Prostate gland (tissue), 2 donors: ENCODE results near the gene AMACR. TPM values are rescaled to one million over a fixed set of nuclear protein-coding genes. Genes with fewer than 3 reads are reported as not detected.
"Not testable (repeated sequence)": the region's sequence is repeated elsewhere in the genome, so short reads cannot be mapped to it uniquely, and the experiment has no call there.

Experiments
- DNase-seq: peaks from one replicate; pipeline ENCODE4 v3.0.0-alpha.2; 2019; ENCODE audit warnings: low spot score
- H3K27ac ChIP-seq, 2 donors: fragments of 200-600 bp; sonication (generic); 2 replicates each; pipeline ENCODE4 v1.5.1; 2017 to 2019
- H3K27me3 ChIP-seq: fragments of 200-600 bp; sonication (generic); replicated peaks from 2 replicates; pipeline ENCODE4 v1.5.1; 2019; ENCODE audit not compliant: insufficient read depth
- H3K36me3 ChIP-seq, 2 donors: fragments of 200-600 bp; sonication (generic); 1 replicate in 1 of 2; 2 replicates in 1 of 2; pipeline versions ENCODE4 v1.5.1 to v1.8.1; 2017 to 2019
- H3K4me1 ChIP-seq: fragments of 200-600 bp; sonication (generic); replicated peaks from 2 replicates; pipeline ENCODE4 v1.5.1; 2019
- H3K4me3 ChIP-seq, 2 donors: fragments of 200-600 bp; sonication (generic); 2 replicates each; pipeline ENCODE4 v1.5.1; 2017 to 2019
- H3K9me3 ChIP-seq: fragments of 200-600 bp; sonication (generic); 2 replicates; pipeline ENCODE4 v1.5.1; 2017
- POLR2A ChIP-seq: fragments of 450-650 bp; IDR thresholded peaks from one replicate; pipeline ENCODE4 v1.6.1; 2016; ENCODE audit warnings: antibody characterized with exemption, mild to moderate bottlenecking
- POLR2AphosphoS5 ChIP-seq: sonication (generic); formaldehyde crosslinking; IDR thresholded peaks from one replicate; pipeline ENCODE4 v1.6.1; 2017; ENCODE audit warnings: antibody characterized with exemption
- WGBS: methylation state at CpG from one replicate; pipeline ENCODE4 v1.1.5; 2018; 5-methylcytosine and 5-hydroxymethylcytosine counted together
- intact Hi-C: fragments of 100-400 bp; cut with DNase I; formaldehyde crosslinking; loops from one replicate; pipeline ENCODE4 v1.14.2; 2022
- total RNA-seq, 2 donors: library from RNA; depleted of rRNA; stranded (reverse); fragments of >200 nt; gene quantifications; one replicate each; pipeline ENCODE4 v1.1.0, GENCODE V29; 2016
- TF ChIP-seq, protein P1 (sequence below), 4 experiments: fragments of 200-600 bp in 2 of 4; fragments of 450-650 bp in 2 of 4; sonication (generic) in 2 of 4; IDR thresholded peaks; 1 replicate in 3 of 4; 2 replicates in 1 of 4; pipeline ENCODE4 v1.5.1; 2016 to 2019; ENCODE audit warnings: antibody characterized with exemption in 4 of 4, mild to moderate bottlenecking in 2 of 4, moderate library complexity in 2 of 4

Gene AMACR
- total RNA-seq, 2 donors from 2014 or later: 14.8 to 21.8 TPM

DNA sequence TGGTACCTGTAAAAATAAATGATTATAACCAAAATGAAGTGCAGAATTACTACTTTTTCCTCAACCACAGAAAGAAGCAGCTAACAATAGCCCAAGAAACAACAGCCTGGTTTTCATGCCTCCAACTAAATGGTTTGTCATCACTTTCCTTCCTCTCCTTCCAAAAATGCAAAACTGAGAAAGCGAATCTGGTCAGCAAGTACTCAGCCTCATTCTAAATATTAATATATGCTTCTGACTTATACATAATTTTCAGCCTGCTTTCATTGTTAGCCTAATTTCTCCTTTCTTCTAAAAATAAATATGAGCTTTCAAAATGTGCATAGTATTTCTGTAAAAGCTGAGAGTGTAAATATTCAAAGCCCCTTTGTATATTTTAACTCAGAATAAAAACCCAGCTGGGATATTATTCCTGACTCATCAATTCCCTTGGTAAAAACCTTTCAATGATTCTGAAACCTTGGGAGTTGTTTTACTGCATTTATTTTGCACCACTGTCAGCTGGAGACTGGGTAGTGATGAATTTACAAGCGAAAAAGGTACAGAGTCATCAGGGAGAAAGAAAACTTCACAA is 50.2 kb downstream of the AMACR start:
- TF ChIP-seq, protein P1, sequence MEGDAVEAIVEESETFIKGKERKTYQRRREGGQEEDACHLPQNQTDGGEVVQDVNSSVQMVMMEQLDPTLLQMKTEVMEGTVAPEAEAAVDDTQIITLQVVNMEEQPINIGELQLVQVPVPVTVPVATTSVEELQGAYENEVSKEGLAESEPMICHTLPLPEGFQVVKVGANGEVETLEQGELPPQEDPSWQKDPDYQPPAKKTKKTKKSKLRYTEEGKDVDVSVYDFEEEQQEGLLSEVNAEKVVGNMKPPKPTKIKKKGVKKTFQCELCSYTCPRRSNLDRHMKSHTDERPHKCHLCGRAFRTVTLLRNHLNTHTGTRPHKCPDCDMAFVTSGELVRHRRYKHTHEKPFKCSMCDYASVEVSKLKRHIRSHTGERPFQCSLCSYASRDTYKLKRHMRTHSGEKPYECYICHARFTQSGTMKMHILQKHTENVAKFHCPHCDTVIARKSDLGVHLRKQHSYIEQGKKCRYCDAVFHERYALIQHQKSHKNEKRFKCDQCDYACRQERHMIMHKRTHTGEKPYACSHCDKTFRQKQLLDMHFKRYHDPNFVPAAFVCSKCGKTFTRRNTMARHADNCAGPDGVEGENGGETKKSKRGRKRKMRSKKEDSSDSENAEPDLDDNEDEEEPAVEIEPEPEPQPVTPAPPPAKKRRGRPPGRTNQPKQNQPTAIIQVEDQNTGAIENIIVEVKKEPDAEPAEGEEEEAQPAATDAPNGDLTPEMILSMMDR (IDR thresholded peaks at IDR 0.05): no peak
- TF ChIP-seq POLR2A: no peak
- TF ChIP-seq POLR2AphosphoS5: no peak

DNA sequence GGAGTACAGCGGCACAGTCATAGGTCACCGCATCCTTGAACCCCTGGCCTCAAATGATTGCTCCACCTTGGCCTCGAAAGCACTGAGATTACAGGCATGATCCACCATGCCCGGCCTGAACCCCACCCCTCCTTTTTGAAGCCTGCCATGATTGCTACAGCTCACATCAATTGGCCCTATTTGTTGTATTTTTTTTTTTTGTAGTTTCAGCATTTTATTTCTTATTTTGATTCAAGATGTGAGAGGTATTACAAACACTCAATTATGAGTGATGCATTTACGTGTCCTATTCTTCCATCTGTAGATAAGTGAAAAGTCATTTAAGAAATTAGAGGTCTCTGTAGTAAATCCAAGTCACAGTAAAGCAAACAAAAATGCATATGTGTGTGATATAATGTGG is 55.7 kb downstream of the AMACR start:
- H3K9me3 ChIP-seq, DNase-seq, intact Hi-C loops, H3K4me3 ChIP-seq, H3K36me3 ChIP-seq, H3K4me1 ChIP-seq, H3K27ac ChIP-seq, H3K27me3 ChIP-seq: not testable (repeated sequence)
- WGBS: 76% methylated on average over 5 of the region's 5 CpGs

More for the DNA sequence above, 50.2 kb downstream of the AMACR start:
- intact Hi-C loops: no loop called here
- WGBS: 56% methylated on average over 2 of the region's 2 CpGs
- no peaks in the 10 kb centered on the region for H3K27me3 ChIP-seq
- H3K4me1 ChIP-seq: no peaks in the 10 kb centered on the region
- H3K4me3 ChIP-seq: no peak overlapping the region
- no peak overlapping the region for H3K27ac ChIP-seq
- no peaks in the 10 kb centered on the region for H3K36me3 ChIP-seq
- no peaks in the 10 kb centered on the region for H3K9me3 ChIP-seq
- no peak for DNase-seq

DNA sequence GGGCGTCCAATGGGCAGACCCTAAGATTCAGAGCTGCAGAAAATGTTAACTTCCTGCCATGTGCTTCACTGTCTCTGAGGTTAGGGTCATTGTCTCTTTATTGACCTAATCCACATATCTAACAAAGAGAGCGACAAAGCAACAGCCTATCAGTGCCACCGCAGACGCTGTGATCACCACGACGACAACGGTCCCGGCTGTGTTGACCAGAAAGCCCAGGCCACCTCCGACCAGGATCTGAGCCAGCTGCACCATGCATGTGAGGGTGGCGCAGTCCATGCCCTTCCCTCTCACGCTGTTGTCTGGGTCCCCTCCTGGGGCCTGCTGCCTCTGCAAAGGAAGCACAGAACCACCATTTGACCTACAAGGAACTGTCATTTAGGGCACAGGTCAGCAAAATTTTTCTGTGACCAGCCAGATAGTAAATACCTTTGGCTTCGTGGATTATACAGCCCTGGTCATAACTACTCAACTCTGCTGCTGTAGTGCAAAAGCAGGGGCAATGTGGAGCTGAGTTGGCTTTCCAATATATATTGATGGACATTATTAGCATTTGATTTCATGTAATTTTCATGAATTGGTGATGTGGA is 63.2 kb downstream of the AMACR start:
- Histone ChIP-seq H3K4me1 (no peaks in the 10 kb centered on the region), H3K27me3 (no peaks in the 10 kb centered on the region), H3K36me3 (no peaks in the 10 kb centered on the region), H3K27ac (no peak overlapping the region), H3K9me3 (no peaks in the 10 kb centered on the region), H3K4me3 (no peak overlapping the region)
- DNase-seq: no peak
- intact Hi-C loops: no loop called here
- WGBS: 57% methylated on average over 12 of the region's 12 CpGs
- TF ChIP-seq, protein P1 (IDR thresholded peaks at IDR 0.05): no peak
- TF ChIP-seq POLR2AphosphoS5: no peak
- no peak for TF ChIP-seq POLR2A

DNA sequence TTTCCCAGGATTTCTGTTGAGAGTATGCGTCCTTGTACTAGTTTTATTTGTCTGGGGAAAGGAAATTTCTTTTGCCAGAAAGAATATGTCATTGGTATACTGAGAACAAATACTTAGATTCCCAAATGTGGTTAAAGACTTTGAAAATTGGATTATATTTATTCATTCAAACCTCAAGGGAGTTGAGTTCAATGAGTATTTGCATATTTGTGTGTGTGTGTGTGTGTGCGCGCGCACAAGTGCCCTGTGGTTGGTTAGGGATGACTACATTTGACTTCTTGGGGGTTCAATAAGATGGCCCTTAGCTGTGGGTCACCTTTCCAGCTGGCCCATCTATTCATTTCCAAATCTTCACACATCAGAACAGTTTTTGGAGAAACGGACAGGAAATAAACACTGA is 66.8 kb downstream of the AMACR start:
- no peak overlapping the region for H3K27ac ChIP-seq
- no peak for TF ChIP-seq POLR2A
- TF ChIP-seq, protein P1 (IDR thresholded peaks at IDR 0.05): no peak
- TF ChIP-seq POLR2AphosphoS5: no peak
- H3K9me3 ChIP-seq: no peaks in the 10 kb centered on the region
- H3K4me1 ChIP-seq: no peaks in the 10 kb centered on the region
- no peak overlapping the region for H3K4me3 ChIP-seq
- no peaks in the 10 kb centered on the region for H3K36me3 ChIP-seq
- DNase-seq: no peak
- H3K27me3 ChIP-seq: peaks cover 27% of the 10 kb centered on the region
- intact Hi-C loops: no loop called here
- 86% methylated on average over 5 of the region's 5 CpGs for WGBS

DNA sequence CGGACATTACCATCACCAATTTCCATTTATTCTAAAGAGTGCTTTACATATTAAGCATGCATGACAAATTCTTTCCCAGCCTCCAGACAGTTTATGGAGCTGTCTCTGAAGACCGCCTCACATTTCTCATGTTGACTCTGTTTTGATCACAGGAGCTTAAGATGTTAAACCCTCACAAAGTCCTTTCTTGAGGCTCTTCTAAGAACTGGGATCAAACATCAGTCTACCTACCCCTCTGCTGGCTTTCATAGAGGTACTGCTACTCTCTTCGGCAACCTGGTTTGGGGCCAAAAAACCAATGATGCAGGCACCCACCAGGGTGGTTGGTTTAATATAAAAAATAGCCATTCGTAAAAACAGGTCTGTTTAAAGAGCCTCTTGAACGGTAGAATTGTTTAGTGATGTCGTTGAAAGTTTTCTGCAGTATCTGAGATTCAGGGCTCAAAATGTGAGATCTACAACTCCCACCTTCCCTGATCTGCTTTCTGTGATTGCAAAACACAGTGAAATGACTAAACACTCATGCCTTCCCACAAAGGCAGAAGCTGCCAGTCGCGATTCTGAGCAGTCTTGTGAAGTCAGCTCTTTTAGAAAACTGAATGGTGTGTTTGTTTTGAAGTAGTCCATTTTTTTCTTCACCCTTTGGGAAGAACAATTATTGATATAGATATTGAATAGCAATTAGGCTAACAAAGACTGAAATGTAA is 68.1 kb downstream of the AMACR start:
- intact Hi-C loops: loop anchor here (5.0 to 10.0 kb wide), 2 partner anchors 465 to 507 kb away; no protein-coding TSS in a partner anchor
- H3K36me3 ChIP-seq: no peaks in the 10 kb centered on the region
- no peaks in the 10 kb centered on the region for H3K4me1 ChIP-seq
- H3K9me3 ChIP-seq: no peaks in the 10 kb centered on the region
- H3K27ac ChIP-seq: no peak overlapping the region
- no peak for DNase-seq
- TF ChIP-seq, protein P1 (IDR thresholded peaks at IDR 0.05): no peak
- TF ChIP-seq POLR2A (no peak), POLR2AphosphoS5 (no peak)
- 72% methylated on average over 8 of the region's 8 CpGs for WGBS
- H3K4me3 ChIP-seq: no peak overlapping the region
- peaks cover 27% of the 10 kb centered on the region for H3K27me3 ChIP-seq
